ENCODE data around the gene C2CD4A.
A peak's percentile ranks its signal among the peaks of the same experiment; 100 is the strongest.
"Not testable (repeated sequence)": the region's sequence is repeated elsewhere in the genome, so short reads cannot be mapped to it uniquely, and the experiment has no call there.

The C2CD4A gene, protein sequence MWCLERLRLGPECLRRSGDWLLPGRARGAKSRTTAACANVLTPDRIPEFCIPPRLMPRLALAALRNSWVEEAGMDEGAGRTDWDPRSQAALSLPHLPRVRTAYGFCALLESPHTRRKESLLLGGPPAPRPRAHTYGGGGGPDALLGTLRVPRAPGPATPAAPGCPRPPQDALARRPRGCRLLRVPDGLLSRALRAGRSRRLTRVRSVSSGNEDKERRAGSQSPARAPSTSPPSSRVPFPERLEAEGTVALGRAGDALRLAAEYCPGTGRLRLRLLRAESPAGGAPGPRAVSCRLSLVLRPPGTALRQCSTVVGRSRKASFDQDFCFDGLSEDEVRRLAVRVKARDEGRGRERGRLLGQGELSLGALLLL

GRCh38 chr15:62066663-62067447 is at the start of gene C2CD4A:
Gene C2CD4A (plus strand): TSS chr15:62066977. CDS start chr15:62067614, 637 bp downstream.
- peak; percentile 66 to 73 for DNase-seq

DNA sequence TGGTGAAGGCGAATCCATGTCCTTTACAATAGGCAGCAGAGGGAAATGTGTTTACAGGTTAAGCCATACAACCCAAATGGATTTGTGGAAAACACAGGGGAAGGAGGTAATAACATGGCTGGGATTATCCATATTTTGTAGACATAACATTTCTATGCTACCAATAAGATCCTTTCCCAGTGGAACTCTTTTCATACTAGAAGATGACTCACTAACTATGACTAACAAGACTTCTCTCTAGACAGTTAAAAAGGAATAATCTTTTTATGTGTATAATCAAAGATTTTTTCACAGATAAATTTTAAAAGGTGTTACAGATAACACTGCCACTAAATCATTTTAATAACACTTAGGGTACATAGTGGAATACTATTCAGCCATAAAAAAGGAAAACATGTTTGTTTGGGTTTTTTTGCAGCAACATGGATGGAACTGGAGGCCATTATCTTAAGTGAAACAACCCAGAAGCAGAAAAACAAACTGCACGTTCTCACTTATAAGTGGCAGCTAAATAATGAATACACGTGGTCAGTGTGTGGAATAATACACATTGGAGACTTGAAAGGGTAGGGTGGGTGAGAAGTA is 46.1 kb upstream of the C2CD4A start:
- DNase-seq, result no peak

- no peak for DNase-seq
Measured at GRCh38 chr15:62021991-62022600, 44.7 kb upstream of the C2CD4A start.

GRCh38 chr15:62026487-62027262 is 40.1 kb upstream of the C2CD4A start:
- no peak for DNase-seq

DNA sequence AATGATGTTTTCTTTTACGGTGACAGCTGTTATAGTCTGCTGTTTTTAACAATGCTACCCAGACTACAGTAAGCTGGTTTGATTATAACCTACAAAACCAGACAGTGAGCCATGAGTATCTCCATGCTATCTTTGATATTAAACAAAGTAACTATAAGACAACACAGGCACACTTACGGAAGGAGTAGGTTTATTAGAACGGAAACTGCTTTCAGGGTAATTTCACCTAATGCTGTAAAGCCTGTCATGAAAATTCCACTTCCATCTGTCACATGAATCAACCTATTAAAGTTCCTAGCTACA is 39.6 kb upstream of the C2CD4A start:
- no peak for DNase-seq

DNA sequence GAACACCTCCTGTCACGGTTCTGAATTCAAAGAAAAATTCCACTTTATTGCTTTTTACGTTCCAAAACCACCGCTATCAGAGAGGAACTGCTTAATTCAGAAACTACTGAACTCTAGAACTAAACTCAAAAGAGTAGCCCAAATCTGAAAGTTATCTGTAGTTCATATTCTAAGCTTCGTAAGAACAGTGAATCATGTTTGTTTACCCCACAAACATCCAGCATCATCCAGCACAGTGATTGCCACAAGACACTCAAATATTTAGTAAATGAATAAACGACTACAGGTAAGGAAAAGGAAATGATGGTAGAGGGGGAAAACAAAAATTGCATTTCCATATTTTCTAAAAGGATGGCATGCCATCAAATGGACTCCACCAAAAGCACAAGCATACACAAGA is 38.9 kb upstream of the C2CD4A start:
- DNase-seq, result no peak

DNA sequence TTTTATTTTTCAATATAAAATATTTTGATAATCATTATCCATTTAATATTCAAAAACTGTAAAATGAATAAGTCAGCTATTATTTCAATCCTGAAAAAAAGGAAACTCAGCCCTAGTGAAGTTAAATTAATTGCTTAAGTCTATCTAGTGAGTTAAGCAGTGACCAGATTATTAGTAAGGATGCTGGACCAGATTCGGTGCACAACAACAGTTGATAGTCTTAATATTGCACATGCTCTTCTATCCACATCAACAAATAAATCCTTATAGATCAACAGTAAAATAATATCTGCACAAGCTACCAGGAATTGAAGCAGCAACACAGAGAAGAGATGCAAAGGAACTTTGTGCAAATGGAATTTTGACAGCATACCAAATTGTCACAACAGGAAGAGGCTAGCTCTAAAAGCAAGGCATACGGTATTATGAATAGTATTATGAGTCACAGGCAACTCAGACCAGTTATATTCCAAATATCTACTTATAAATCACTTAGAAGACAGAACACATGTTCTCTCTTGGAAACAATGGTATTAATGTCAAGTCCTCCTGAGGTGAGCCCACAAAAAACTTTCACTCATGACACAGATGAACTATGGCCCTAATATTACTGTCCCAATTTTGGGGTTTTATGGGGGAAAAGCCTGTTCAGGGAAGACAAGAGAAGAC is 31.4 kb upstream of the C2CD4A start:
- no peak for DNase-seq

- no peak for DNase-seq
Measured at GRCh38 chr15:62046078-62046743, 20.6 kb upstream of the C2CD4A start.

- no peak for DNase-seq
Measured at GRCh38 chr15:62047282-62047827, 19.4 kb upstream of the C2CD4A start.

- not testable (repeated sequence) for DNase-seq
Measured at GRCh38 chr15:62048254-62048653, 18.5 kb upstream of the C2CD4A start.

DNA sequence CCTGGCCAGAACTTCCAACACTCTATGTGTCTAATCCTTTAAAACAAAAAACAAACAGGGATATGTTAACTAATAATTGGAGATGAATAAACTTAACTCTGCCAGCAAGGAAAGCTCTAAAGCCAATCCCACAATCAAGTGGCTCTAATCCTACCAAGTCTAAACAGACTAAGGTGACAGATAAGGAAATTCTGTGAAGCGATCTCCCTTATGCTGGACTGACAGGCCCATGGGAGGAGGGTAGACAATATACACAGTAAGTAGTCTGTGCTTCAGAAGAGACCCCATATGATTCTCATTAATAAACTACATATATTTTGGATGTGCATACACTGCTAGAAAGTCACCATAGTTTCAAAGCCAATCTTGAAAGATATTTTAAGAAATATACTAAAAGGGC is 16.7 kb upstream of the C2CD4A start:
- DNase-seq, result no peak

- no peak for DNase-seq
Measured at GRCh38 chr15:62051166-62051565, 15.6 kb upstream of the C2CD4A start.

DNA sequence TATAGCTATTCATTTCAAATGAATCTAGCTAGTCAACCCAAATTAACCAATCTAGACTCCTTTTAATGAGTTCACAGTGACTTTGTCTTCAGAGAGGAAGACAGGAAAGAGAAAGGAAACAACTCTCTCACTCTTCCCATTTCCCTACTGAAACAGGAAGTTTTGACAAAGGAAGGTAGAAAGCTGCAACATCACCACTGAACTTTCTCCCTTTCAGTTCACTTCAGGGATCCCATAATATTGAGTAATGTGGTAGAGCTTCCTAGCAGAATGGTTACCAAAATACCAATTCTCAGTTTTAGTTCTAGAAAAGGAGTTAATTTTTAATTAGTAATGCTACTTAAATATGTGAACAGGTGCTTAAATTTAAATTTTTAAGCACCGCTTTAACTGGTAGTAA is 14.1 kb upstream of the C2CD4A start:
- DNase-seq, result no peak

DNA sequence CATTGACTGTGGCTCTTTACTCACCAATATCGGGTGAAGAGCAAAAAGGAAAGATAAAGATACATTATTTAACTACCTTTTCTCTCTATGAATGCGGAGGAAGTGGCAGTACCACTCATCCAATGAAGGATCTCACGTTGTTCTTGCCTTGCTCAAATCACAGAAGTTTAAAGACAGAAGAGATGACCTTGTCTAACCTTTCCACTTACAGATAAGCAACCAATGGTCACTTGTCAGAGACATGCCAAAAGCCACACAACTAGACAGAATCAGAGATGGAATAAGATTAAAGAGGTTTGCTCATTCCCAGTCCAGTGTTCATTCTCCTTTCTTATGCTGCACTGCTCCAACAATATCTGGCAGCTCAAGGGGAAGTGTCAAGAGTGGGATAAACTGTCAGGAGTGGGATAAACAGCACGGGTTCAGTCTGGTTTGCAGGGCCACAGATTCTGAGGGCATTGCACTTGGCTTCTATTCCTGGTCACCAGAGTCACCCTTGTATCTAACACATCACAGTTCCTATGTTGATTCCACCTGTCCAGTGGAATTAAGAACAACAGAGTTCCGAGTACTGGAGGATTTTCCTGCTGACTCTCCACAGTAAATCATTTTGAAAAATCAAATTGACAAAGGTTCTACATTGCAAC is 13.2 kb upstream of the C2CD4A start:
- no peak for DNase-seq

DNA sequence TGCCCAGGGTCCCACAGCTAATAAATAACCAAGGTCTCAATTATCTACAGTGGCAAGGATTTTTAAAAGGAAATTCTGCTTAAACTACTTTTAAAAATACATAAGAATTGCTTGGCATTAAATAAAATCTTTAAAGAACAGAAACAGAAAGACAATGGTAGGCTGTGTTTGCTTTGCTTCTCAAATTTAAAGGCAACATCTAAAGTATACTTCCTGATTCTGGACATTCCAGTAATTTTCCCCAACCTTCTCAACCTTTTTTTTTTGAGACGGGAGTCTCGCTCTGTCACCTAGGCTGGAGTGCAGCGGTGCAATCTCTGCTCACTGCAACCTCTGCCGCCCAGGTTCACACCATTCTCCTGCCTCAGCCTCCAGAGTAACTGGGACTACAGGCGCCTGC is 11.8 kb upstream of the C2CD4A start:
- no peak for DNase-seq

DNA sequence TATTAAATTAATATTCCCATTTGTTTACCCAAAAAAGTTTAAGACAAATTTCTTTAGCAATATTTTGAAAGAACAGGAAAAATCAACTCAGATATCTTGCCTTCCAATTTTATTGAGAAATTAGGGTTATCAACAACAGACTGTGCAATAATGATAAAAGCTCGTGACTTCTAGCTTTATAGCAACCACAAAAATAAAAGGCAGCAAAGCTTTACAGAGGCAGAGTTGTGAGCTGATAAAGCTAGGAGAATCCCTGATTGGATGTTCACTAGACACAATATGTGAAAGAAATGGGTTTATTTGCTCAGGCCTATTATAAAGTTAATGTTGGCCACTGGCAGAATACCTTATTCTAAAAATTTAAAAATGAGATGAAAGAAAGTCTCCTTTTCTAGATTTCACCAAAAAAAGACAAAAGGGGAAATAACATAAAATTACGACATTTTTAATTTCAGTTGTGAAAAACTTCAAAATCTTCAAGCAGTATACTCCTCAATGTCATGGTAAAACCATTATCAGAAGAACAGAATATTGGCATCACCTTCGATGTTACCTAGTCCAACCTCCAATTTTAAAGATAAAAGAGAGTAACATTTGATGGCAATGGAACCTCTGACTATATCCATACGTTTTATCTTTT is 9.3 kb upstream of the C2CD4A start:
- DNase-seq, result no peak

DNA sequence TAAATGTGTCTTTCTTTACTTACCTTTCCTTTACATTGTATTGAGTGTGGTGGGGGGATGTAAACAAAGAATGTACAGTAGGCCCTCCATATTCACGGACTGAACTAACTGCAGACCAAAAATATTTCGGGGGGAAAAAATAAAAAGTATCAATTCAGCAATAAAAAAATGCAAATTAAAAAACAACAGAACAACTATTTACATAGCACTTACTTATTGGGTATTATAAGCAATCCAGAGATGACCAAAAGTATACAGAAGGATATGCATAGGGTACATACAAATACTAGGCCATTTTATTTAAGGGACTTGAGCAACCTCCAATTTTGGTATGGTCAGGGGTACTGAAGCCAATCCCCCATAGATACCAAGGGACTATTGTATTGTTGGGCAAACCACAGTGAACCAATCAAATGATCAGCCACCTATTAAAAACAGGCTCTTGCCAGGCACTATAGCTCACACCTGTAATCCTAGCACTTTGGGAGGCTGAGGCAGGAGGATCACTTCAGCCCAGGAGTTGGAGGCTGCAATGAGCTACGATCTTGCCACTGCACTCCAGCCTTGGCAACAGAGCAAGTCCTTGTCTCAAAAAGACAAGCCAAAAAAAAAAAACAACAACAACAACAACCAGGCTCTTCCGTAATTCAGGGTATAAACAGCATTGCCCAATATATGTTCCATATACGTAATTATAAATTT is 8.3 kb upstream of the C2CD4A start:
- DNase-seq, result no peak

DNA sequence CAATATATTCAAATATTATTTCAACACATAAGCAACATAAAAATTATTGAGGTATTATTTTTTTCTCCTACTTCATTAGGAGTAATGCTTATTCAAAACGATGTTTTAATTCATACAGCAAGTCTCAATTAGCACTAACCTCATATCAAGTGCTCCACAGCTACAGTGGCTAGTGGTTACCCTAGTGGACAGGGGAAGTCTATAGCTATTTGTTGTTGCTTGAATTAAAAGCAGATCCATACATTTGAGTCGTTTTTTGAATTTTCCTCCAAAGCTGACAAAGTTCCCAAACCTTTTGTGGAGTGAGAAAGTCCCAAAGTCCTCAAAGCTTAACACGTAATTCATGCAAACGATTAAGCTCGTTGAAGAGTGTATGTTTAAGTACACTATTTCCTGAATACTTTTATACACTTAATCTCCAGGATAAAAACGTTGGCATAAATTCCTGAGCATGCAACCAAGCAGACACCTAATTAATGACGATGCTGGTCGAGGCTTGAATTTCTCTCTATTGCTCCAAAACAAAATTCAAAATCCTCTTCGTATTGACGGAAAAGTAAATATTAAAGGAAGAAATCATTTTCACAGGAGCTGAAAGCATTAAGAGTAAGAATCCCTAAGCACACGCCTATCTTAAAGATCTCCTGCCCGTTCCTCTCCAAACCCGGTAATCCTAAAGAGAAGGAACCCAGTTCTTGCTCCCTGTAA is 7.5 kb upstream of the C2CD4A start:
- no peak for DNase-seq

GRCh38 chr15:62059816-62060112 is 7.0 kb upstream of the C2CD4A start:
- DNase-seq, result peak; percentile 65 to 69
